Airway epithelial cell (primary cell): ENCODE measurements around the gene CCDC102A. TPM values are rescaled to one million over a fixed set of nuclear protein-coding genes. Genes with fewer than 3 reads are reported as not detected.

Experiments
- total RNA-seq: library from RNA; depleted of rRNA; stranded (reverse); fragments of >200 nt; gene quantifications from 2 replicates; pipeline ENCODE4 v1.2.3, GENCODE V29; 2015

CCDC102A gene
- total RNA-seq = 5.4 and 5.8 TPM in 2 replicates

DNA sequence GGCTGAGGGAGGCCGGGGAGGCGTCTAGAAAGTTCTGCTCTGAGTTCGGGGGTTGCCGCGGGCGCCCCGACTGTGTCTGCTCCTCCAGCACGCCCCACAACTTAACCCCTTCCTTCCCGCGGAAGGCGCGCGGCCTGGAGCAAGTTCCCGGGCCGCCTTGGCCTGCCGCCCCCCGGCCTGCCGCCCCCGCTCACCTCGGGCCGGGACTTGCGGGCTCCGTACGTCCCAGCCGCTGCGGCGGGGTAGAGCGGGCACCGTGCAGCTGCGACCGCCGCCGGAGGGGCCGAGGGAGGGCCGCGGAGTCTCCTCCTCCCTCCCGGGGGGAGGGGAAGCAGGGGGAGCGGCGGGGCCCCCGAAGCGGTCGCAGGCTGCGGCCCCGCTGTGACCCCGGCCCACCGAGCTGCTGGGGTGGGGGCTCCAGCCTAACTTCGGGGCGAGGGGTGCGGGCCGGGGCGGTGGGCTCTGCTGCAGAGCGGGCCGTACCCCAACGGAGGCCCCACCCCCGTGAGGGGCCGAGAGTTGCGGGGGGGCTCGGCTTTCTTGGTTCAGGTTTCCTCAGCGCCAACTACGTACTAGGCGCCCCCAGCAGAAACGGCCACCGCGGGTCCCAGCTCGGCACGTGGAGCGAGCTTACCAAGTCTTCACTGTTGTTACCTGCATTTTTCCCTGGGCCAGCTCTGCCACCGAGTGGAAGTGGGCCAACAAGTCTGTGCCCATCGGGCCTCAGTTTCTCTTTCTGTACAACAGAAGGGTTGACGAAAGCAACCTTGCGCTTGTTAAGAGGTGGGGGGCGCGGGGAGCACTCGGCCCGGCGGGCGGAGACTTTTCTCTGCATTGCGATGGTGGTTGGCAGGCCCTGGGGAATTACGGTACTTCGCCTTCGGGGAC lies at the start of gene CCDC102A:
TSS of gene CCDC102A (minus strand) at position 266 of the 888 bp plus-strand sequence. CDS start 7,394 bp downstream, outside the sequence.

DNA sequence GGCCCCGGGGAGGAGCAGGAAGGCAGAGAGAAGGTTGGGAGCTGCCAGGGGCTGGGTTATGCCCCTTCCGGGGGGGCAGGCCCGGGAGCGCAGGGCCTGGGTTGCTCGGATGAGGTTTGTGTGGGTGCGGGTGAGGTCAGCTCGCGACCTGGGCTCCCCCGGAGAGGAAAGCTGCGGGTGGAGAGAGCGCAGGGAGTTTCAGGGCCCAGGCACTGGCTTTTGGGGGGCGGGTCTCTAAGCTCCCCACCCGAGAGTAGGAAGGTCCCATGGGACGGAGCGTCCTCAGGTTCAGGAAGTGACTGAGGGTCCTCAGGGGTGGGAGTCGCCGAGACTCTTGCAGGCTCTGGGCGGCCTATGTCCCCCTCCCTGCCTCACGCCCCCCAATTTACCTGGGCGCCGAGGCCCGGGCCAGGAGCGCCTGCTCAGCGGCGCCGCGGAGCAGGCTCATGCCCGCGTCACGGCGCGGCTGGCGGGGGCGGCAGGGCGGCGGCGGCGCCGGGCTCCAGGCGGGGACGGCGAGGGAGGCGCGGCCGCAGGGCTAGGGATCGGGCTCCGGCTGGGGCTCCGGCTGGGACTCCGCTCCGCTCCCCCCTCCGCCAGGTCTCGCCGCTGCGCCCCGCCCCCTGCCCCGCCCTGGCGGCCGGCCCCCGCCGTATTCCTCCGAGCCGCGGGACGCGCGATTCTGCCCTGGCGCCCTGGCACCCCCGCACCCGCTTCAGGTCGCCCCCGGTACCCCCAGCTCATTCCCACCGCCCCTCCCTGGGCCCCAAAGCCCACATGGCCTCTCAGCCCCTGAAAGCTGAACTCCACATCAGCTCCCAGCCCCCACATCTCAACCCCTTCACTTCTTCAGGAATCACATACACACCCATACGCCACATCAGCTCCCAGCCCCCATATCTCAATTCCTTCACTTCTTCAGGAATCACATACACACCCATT lies 50.2 kb downstream of the CCDC102A start, which contains the start of gene DOK4:
TSS of gene DOK4 (minus strand) at position 578 of the 942 bp plus-strand sequence. CDS start 6,986 bp downstream, outside the sequence.

DNA sequence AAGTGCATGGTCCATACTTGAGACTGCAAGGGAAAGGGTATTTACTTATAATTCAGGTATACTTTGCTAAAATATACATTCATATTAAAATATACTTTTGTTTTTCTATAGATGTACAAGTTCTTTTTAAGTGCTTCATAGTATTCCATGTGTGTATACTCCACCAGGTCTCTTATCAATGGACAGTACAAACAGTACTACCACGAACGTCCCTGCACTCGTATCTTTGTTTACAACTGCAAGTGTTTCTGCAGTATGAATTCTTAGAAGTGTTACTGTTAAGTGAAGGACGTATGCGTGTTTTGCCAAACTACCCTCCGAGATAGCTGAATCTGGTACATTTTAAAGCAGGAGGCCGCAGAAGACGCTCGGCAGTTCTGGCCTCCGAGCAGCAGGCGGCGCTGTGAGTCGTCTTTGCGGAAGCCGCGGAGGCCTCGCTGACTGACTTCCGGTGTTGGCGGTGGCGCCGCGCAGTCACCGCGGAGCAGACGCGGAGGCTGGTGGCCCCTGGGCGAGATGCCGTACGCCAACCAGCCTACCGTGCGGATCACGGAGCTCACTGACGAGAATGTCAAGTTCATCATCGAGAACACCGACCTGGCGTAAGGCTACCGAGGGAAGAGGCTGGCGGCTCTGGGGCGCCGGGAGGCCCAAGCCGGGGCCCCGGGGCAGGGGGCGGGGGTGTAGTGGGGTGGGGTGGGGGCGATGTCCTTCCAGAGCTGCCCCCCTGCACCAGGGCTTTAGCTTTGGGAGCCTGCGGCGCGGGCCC lies 74.0 kb downstream of the CCDC102A start, which contains the start of gene POLR2C:
TSS of gene POLR2C (plus strand) at position 471 of the 769 bp plus-strand sequence. CDS start at position 517, 46 bp downstream.

Other genes with a start within 250 kb of the CCDC102A start
- 0.35 TPM in 1 of 2 replicates, not detected in the other for gene CCL22, start 177.8 kb downstream of the CCDC102A start, total RNA-seq
- 6.7 and 9.9 TPM in 2 replicates for gene CX3CL1, start 164.1 kb downstream of the CCDC102A start, total RNA-seq
- not detected in 2 replicates for gene CCL17, start 131.8 kb downstream of the CCDC102A start, total RNA-seq
- 45.3 and 51.7 TPM in 2 replicates for gene CIAPIN1, start 89.2 kb downstream of the CCDC102A start, total RNA-seq
- 38.3 and 48.1 TPM in 2 replicates for gene COQ9, start 89.1 kb downstream of the CCDC102A start, total RNA-seq
- gene POLR2C, start 73.9 kb downstream of the CCDC102A start, total RNA-seq = 82.1 and 107 TPM in 2 replicates
- 12.7 and 14.5 TPM in 2 replicates for gene DOK4, start 50.1 kb downstream of the CCDC102A start, total RNA-seq
- gene ADGRG5, start 6.1 kb upstream of the CCDC102A start, total RNA-seq = not detected in 2 replicates
- 66.5 and 85.0 TPM in 2 replicates for gene ADGRG1, start 92.1 kb upstream of the CCDC102A start, total RNA-seq
- gene ADGRG3, start 131.7 kb upstream of the CCDC102A start, total RNA-seq = not detected in 2 replicates
- not detected in 2 replicates for gene DRC7, start 158.2 kb upstream of the CCDC102A start, total RNA-seq
- gene KATNB1, start 199.2 kb upstream of the CCDC102A start, total RNA-seq = 27.6 and 35.7 TPM in 2 replicates